ENCODE measurements around the gene NRXN2.

The NRXN2 gene

DNA sequence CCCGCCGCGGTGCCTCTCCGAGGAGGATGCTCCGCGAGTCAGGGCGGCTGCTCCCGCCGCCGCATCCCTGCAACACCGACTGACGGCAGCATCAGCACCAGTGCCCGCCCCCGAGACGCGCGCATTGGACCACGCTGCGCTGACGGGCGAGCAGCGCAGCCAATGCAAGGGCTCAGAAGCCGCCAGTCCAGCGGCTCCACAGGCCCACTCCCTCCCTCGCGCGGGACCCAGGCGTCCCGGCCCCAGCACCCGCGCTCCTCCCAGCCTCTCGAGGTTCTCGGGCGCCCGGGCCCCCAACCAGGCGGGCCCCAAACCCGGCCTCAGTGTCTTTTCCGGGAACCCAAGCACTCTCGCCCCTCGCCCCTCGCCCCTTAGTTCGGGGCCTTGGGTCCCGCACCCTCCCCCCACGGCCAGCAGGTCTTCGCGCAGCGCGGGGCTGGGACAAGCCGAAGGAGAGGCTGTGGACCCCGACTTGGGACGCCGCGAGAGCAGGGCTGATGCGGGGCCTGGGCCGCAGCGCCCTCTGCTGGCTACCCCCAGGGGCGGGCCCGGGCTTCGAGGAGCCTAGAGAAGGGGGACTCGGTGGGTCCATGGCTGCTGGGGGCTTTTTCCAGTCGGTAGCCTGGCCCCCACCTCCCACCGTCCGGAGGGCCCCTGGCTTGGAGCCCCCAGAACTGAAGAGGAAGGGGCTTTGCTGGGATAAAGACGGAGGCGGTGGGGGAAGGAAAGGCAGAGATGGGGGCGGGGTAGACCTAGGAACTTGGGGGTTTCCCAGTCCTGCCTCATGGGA, at the start of gene NRXN2:
Gene NRXN2 (minus strand): TSS at position 81 of the 790 bp plus-strand sequence. CDS start 9,498 bp downstream, outside the sequence.
- DNase-seq (ENCODE audit: low read depth in 2 of 2) = peak; percentile 80 to 81

DNA sequence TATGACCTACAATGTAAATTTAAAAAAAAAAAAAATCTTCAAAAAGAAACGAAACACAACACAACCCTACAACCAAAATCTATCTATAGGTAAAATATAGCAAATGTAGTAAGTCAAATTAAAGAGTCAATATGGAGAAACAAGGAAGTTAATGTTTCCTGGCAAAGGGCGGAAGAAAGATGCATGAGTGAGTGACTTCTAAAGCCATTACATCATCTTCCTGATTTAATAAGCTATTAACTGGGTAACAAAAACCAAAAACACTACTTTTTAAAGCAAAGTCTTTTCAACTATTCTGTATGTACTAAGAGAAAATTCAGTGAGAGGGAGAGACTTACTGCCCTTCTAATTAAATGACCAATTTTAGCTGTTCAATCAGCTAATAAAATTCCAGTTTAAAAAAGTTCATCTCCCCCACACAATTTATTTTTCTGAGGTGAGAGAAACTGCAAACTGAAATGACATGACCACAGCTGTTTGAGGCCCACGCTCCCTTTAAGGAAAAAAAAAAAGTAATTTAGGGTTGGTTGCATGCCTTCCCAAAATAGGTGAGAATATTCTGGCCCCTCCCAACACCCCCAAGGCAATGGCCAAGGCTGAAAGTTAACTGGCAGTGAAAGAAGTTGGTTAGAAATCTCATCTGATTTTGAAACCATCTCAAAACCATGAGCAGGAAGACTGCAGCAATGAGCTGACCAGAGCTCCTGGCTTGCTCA, 49.5 kb upstream of the NRXN2 start:
- no peak for DNase-seq (ENCODE audit: low read depth in 2 of 2)

DNA sequence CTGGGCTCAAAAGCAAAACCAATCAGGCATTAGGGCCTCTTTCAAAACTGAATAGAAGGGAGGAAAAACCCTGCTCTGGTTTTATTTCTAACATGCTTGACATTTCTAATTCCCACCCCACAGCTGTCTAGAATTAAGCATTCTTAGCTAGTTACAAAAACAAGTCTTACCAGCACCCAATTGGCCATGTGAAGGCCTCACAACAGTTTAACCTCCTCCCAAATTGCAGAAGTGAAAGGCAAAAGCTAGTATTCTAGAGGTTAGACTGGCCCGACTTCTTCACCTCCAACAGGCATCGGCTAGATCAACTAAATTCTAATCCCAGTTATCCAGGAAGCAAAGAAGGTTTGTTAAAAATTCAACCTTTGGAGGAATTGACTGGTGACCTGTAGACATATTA, 48.9 kb upstream of the NRXN2 start:
- DNase-seq (ENCODE audit: low read depth in 2 of 2) = no peak

DNA sequence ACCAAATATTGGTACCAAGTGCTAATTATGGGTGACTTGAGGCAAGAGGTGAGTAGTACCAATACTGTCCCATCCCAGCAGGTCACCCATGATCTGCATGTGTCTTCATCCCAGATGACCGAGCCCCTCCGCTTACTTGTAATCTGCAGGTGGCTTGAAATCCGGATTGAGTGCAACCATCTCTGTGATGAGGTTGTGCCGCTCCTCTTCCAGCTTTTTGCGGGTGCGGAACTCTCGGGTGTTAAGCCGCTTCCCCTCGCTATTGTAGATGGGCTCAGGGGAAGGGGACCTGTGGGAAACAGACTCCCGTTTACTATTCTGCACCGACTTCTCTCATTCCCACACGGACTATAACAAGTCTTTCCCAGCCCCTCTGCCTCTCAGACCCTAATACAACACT, 47.1 kb upstream of the NRXN2 start:
- no peak for DNase-seq (ENCODE audit: low read depth in 2 of 2)

DNA sequence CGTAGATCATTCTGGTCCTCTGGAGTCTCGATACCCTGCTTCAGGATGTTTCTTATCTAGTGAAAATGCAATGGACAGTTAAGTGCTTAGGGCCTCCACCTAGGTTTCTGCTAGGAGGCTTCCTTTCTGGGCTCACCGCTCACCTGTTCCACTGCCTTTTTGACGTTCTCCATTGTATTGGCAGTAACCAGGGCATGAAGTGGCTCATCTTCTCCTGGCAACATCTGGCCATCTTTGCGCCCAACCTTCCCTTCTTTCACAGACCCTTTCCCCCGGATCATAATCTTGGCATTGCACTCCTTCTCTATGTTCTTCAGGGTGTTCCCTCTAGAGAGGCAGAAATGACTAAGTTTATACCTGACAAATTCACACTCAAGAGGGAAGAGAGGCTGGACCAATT, 46.3 kb upstream of the NRXN2 start:
- no peak for DNase-seq (ENCODE audit: low read depth in 2 of 2)

DNA sequence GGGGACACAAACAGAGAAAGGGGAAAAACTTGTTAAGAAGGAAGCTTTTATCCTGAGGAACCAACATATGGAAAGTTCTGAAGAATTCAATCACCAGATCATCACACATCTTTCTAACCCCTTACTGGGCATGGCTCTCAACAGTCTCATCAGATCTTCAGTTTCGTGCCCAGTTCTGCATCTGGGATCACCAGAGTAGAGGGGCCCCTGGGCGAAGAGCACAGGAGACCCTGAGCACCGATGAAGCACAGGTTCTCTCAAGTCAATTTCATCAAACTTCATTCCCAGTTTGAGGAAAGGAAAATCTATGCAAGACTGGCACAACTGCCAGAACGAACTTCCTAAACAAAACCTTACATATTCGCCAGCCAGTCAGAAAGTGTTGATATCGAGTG, 45.3 kb upstream of the NRXN2 start:
- DNase-seq (ENCODE audit: low read depth in 2 of 2) = no peak

DNA sequence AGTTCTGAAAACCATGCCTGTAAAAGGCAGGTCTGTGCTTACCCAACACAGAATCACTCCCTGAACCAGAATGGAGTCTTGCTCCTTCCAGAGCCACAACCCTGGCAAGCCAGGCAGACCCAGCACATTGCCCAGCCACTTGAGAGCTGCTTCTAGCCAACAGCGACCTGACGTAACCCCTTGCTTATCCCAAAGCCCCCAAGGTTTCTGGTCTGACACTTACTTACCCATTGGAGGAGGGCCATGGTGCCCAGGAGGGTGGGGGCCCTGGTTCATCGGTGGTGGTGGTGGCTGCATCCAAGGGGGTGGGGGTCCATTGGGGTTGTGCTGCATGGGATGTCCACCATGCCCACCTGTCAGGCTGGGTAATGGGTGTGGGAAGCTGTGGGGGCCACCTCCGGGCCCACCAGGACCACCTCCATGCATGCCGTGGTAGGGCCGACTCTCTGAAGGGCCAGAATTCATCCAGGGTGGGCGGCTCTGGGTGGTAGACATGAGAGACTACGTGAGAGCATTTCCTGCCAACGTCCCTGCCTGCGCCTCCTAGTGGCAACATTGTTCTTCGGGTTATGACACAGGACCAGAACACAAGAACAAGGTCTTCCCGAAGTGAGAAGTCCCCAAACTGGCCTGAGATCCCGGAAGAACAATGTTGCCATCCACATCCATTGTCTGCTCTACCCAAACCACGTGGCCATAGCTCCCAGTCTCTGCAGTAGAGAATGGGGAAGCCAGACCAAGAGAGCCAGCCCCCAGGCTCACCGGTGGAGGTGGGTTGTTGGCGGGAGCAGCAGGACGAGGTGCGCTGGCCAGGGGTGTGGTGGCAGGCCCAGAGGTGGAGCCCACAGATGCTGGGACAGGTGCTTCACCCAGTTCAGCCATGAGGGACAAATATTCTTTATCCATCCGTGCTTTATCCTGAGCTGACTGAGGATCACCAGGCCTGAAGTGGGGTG, 44.6 kb upstream of the NRXN2 start:
- DNase-seq (ENCODE audit: low read depth in 2 of 2) = peak; percentile 76 to 78

DNA sequence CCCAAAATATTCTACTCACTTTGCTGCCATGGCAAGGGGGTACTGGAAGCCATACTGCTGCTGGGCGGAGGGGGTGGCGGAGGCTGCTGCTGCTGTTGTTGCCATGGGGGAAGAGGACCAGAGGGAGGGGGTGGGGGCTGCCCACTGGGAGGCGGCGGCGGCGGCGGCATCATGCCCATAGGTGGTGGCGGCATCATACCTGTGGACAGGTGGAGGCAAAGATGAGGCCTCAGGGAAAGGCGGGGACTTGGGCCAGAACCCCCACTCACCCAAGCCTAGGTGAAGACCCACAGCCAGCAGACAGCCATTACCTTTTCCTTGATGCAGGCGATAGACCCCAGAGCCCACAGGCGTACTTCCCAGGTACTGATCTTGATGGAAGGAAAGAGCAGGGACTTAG, 43.9 kb upstream of the NRXN2 start:
- no peak for DNase-seq (ENCODE audit: low read depth in 2 of 2)

DNA sequence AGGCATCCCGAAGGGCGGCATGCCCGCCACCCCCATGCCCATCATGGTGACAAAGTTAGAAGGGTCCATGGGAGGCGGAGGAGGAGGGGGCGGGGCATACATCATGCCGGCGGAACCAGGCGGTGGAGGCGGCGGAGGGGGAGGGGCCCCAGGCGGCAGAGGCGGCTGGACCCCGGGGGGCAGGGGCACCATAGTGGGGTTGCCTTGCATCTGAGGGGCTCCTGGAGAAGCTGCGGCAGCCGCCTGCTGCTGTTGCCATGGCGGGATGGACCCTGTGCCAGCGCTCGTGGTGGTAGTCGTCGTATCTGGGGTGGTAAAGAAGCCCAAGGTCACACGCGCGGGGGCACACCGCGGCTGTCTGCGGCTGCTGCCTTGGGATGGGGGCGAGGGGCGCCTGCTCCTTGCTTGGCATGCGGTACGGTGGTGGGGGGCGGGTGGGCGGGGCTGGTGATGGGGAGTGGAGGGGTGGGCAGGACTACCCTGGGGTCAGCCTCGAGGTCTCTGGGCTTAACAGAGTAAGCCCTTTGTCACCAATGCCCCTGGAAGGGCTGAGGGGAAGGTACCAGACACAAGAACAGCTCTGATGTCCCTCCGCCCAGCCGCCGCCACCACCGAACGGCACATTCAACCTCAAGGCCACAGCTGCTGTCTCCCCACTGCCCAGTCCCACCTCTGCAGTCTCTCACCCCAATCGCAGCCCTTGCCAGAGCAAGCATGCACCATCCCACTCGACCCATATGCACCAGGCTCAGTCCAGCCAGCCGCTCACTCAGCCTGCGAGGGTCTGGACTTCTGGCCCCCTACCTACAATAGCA, 43.1 kb upstream of the NRXN2 start:
- no peak for DNase-seq (ENCODE audit: low read depth in 2 of 2)

GRCh38 chr11:64765291-64765850, 42.4 kb upstream of the NRXN2 start:
- DNase-seq (ENCODE audit: low read depth in 2 of 2) = no peak

GRCh38 chr11:64764753-64765152, 41.8 kb upstream of the NRXN2 start:
- no peak for DNase-seq (ENCODE audit: low read depth in 2 of 2)

GRCh38 chr11:64764040-64764611, 41.1 kb upstream of the NRXN2 start:
- DNase-seq (ENCODE audit: low read depth in 2 of 2) = peak in 1 of 2 donors; percentile 26

DNA sequence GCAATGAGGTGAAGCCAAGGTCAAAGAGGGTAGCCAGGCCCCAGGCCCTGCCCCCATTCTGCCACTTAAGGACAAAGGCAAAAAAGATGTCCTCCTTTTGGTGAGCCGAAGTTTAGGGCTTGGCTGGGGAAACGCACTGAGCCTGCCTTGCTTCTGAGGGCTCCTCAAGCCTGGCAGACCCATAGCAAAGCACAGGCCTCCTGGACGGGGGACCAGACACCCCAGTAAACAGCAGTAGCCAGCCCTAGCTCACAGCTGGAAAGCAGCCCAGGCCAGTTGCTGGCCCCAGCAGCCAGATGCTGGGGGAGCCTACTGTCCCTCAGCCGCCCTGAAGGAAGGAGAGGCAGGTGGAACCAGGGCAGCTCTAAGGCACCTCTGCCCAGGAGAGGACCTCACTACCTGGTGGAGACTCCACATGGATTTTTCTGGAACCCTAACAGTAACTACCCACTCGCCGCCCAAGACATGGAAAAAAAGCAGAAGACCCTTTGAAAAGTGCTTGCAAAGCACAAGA, 40.6 kb upstream of the NRXN2 start:
- no peak for DNase-seq (ENCODE audit: low read depth in 2 of 2)

GRCh38 chr11:64762674-64763525, 39.9 kb upstream of the NRXN2 start:
- no peak for DNase-seq (ENCODE audit: low read depth in 2 of 2)

- no peak for DNase-seq (ENCODE audit: low read depth in 2 of 2)
Measured at GRCh38 chr11:64762277-64762673, 39.3 kb upstream of the NRXN2 start.

DNA sequence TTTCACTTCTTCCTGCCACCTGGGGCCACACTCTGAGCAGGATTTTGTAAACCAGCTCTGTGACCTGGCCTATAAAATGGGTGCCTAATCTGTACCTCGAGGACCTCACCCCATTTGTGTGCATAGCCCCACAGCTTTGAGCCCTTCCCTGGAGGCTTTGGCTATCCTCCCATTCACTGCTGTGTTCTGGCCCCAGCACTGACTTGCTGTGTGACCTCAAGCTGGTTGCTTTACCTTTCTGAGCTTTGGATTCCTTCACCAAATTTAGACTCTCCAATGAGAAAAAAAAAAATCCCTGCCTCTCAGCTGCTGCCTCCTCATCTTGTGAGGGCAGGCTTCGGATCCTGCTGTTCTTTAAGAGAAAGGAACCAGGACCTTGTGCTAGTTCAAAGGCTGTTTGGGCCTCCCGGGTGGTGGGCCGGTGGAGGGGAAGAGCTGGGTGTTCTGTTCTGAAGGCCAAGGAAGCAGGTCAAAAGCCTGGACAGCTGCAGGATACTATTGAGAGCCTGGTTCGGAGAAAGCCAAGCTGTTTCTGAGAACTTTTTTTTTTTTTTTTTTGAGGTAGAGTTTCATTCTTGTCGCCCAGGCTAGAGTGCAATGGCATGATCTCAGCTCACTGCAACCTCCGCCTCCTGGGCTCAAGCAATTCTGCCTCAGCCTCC, 37.9 kb upstream of the NRXN2 start:
- DNase-seq (ENCODE audit: low read depth in 2 of 2) = no peak

DNA sequence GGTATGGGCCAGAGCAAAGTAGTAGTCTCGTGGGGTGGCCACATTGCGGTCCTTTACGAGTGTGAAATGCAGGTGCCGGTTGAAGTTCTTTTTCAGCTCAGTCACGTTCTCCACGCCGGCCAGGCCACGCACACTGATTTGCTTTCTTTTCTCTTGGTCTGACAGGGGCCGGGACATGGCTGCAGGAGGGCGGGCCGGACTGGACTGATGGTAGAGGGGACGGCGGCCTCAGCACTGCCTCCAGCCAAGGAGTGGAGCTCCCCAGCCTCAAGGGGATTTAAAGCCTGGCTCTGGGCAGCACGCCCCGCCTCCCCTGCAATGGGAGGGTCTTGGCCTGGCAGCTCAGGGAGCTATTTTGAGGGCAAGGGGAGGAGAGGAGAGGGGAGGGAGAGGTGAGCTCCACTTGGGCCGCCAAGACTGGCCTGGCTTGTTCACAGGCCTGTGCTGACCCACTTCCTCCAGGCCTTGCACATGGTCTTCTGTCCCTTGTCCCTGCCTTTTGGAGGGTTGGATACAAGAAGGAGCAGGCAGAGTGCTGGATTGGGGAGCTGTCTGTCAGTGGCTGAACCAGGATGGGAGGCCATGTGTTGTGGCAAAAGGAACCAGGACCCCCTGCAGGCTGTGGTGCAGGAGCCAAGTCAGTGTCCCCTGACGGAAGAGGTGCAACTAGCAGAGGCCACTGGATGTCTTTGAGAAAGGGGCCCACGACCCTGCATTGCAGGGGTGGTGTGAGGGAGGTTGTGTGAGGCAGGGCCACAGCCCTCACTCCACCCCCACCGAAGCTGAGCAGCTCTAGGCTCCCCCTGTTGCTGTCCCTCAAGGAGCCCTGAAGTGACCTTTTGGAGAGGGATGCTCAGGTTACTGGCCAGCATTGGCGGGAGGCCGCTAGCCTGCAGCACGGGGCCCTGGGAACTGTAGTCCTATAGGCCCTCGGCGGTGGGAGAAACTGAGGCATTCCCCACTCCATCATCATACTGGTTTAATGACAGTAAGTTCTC, 37.0 kb upstream of the NRXN2 start, which contains the start of gene PYGM:
Gene PYGM (minus strand): TSS at position 253 of the 998 bp plus-strand sequence. CDS start 76 bp downstream, at position 177.
- no peak for DNase-seq (ENCODE audit: low read depth in 2 of 2)

Data from stimulated activated CD8-positive, alpha-beta memory T cell treated with anti-CD3 and anti-CD28 coated beads, Interleukin-2, amount 100 ng/mL, for 48 hours (primary cell).